HepG2 (cell line): ENCODE data around the gene CENPB. TPM values are rescaled to one million over a fixed set of nuclear protein-coding genes. Genes with fewer than 3 reads are reported as not detected.

Source experiments
- ELK4 ChIP-seq: sonication (generic); formaldehyde crosslinking; IDR thresholded peaks from 2 replicates; pipeline ENCODE4 v1.9.0; 2021; ENCODE audit warnings: missing genetic modification reagents, borderline replicate concordance
- EZH2 ChIP-seq: conservative IDR thresholded peaks from 2 replicates; pipeline ENCODE4 v1.6.1; 2012; ENCODE audit warnings: mild to moderate bottlenecking, low read depth, low read length, moderate library complexity
- FOXC1 ChIP-seq: sonication (generic); formaldehyde crosslinking; IDR thresholded peaks from 2 replicates; pipeline ENCODE4 v1.8.0; 2022; ENCODE audit warnings: mild to moderate bottlenecking, missing genetic modification reagents, borderline replicate concordance
- GMEB2 ChIP-seq: IDR thresholded peaks from 2 replicates; pipeline ENCODE4 v1.6.1; 2016; ENCODE audit warnings: missing biosample characterization, missing genetic modification reagents, low read depth
- GTF2F1 ChIP-seq: fragments of 150-350 bp; IDR thresholded peaks from 2 replicates; pipeline ENCODE4 v1.6.1; 2014; ENCODE audit warnings: low read length
- KLF11 ChIP-seq: IDR thresholded peaks from 2 replicates; pipeline ENCODE4 v1.6.1; 2016; ENCODE audit warnings: missing compliant biosample characterization
- MXD1 ChIP-seq: sonication (generic); formaldehyde crosslinking; IDR thresholded peaks from 2 replicates; pipeline ENCODE4 v1.4.0; 2020; ENCODE audit warnings: mild to moderate bottlenecking, missing genetic modification reagents
- MXD3 ChIP-seq: IDR thresholded peaks from 2 replicates; pipeline ENCODE4 v1.6.1; 2016; ENCODE audit warnings: mild to moderate bottlenecking, missing biosample characterization, missing genetic modification reagents
- NBN ChIP-seq: fragments of 450-650 bp; conservative IDR thresholded peaks from 2 replicates; pipeline ENCODE4 v1.6.1; 2017
- NR1H2 ChIP-seq: sonication (generic); formaldehyde crosslinking; IDR thresholded peaks from 2 replicates; pipeline ENCODE4 v1.8.1; 2022; ENCODE audit warnings: low read depth, missing genetic modification reagents, borderline replicate concordance
- NR3C1 ChIP-seq: sonication (generic); formaldehyde crosslinking; IDR thresholded peaks from 2 replicates; pipeline ENCODE4 v1.4.0; 2020; ENCODE audit warnings: missing genetic modification reagents
- PAWR ChIP-seq: sonication (generic); formaldehyde crosslinking; IDR thresholded peaks from 2 replicates; pipeline ENCODE4 v1.4.0; 2020; ENCODE audit warnings: missing genetic modification reagents, mild to moderate bottlenecking, borderline replicate concordance
- SIX1 ChIP-seq: sonication (generic); formaldehyde crosslinking; IDR thresholded peaks from 2 replicates; pipeline ENCODE4 v1.4.0; 2020; ENCODE audit warnings: missing genetic modification reagents, borderline replicate concordance
- ZBTB20 ChIP-seq: sonication (generic); formaldehyde crosslinking; IDR thresholded peaks from 2 replicates; pipeline ENCODE4 v1.8.1; 2023; ENCODE audit warnings: missing genetic modification reagents, low read depth, mild to moderate bottlenecking, borderline replicate concordance
- ZFP36 ChIP-seq: fragments of 150-350 bp; IDR thresholded peaks from 2 replicates; pipeline ENCODE4 v1.6.1; 2018; ENCODE audit warnings: borderline replicate concordance, low read length, low read depth; ENCODE audit not compliant: partially characterized antibody
- ZNF597 ChIP-seq: sonication (generic); formaldehyde crosslinking; IDR thresholded peaks from 2 replicates; pipeline ENCODE4 v1.5.0; 2020; ENCODE audit warnings: missing genetic modification reagents
- ZNF616 ChIP-seq: sonication (generic); formaldehyde crosslinking; IDR thresholded peaks from 2 replicates; pipeline ENCODE4 v1.5.0; 2020; ENCODE audit warnings: low read depth, mild to moderate bottlenecking, missing genetic modification reagents
- ZNF639 ChIP-seq: conservative IDR thresholded peaks from 2 replicates; pipeline ENCODE4 v1.6.1; 2018; ENCODE audit warnings: missing genetic modification reagents
- ZNF800 ChIP-seq: sonication (generic); formaldehyde crosslinking; IDR thresholded peaks from 2 replicates; pipeline ENCODE4 v1.4.0; 2020; ENCODE audit warnings: missing genetic modification reagents
- ZNF878 ChIP-seq: sonication (generic); formaldehyde crosslinking; IDR thresholded peaks from 2 replicates; pipeline ENCODE4 v1.8.1; 2023; ENCODE audit warnings: mild to moderate bottlenecking, missing genetic modification reagents, moderate library complexity
- polyA plus RNA-seq, 8 experiments: library from polyadenylated mRNA; depleted of rRNA in 3 of 8; stranded (reverse) in 7 of 8; unstranded in 1 of 8; fragments of >200 nt; fragmentation: Illumina TruSeq in 4 of 8; extraction: Trizol in 4 of 8; gene quantifications; 2 replicates each; pipeline versions ENCODE4 v1.2.1 to v1.2.3, GENCODE V29; 2011 to 2016; ENCODE audit warnings: low read depth in 4 of 8, missing spikeins in 1 of 8, mixed read lengths in 1 of 8; ENCODE audit not compliant: insufficient read depth in 1 of 8
- total RNA-seq, 5 experiments: library from RNA; depleted of rRNA; stranded (reverse); fragments of >200 nt; fragmentation: Illumina TruSeq; extraction: Trizol; gene quantifications; 2 replicates each; pipeline ENCODE4 v1.2.3, GENCODE V29; 2016; ENCODE audit warnings: low read depth in 1 of 5

CENPB gene
- total and polyA plus RNA-seq, 2 of the 13 experiments (the other 11 are each of a cell fraction or from before 2014, with no cell fraction given): 10.4 to 54.5 TPM

GRCh38 chr20:3818155-3819151 is 31.9 kb upstream of the CENPB start (continued):
- peak; percentile 74; the same call in 1 of the 2 replicates for TF ChIP-seq ZBTB20 (CRISPR knock-in tag)
- no peak; the same call in 1 of the 2 replicates for TF ChIP-seq ZNF639 (CRISPR knock-in tag)
- peak; percentile 86 for TF ChIP-seq FOXC1 (CRISPR knock-in tag)
- 0 out of 2 replicates have a peak, but pooled peaks have one; percentile 29 for TF ChIP-seq ZNF616 (CRISPR knock-in tag)
- no peak for TF ChIP-seq GTF2F1
- TF ChIP-seq ELK4: no peak
- TF ChIP-seq MXD1 (CRISPR knock-in tag): no peak
- peak; percentile 68; the same call in 1 of the 2 replicates for TF ChIP-seq MXD3 (CRISPR knock-in tag)
- TF ChIP-seq NR1H2: peak; percentile 41; the same call in 1 of the 2 replicates
- peak; percentile 21 for TF ChIP-seq ZFP36
- no peak for TF ChIP-seq ZNF878
- 0 out of 2 replicates have a peak, but pooled peaks have one; percentile 49 for TF ChIP-seq KLF11 (CRISPR knock-in tag)
- TF ChIP-seq ZNF597 (CRISPR knock-in tag): no peak
- no peak for TF ChIP-seq NBN
- no peak for TF ChIP-seq ZNF800 (CRISPR knock-in tag)
- 0 out of 2 replicates have a peak, but pooled peaks have one; percentile 78 for TF ChIP-seq PAWR (CRISPR knock-in tag)
- 0 out of 2 replicates have a peak, but pooled peaks have one; percentile 6 for TF ChIP-seq GMEB2 (CRISPR knock-in tag)
- no peak for TF ChIP-seq EZH2
- TF ChIP-seq SIX1 (CRISPR knock-in tag): no peak
- TF ChIP-seq NR3C1 (CRISPR knock-in tag): no peak
